IPS DF 4.7 (cell line): Measurements from ENCODE around the gene ABCC6.
"Not testable (repeated sequence)": the region's sequence is repeated elsewhere in the genome, so short reads cannot be mapped to it uniquely, and the experiment has no call there.

Experiments
- DNase-seq: peaks from one replicate; pipeline ENCODE4 v3.0.0-alpha.2; 2013; ENCODE audit warnings: low spot score; ENCODE audit errors: extremely low read depth

The ABCC6 gene

GRCh38 chr16:16116841-16117240, 106.5 kb downstream of the ABCC6 start:
- no peak for DNase-seq

DNA sequence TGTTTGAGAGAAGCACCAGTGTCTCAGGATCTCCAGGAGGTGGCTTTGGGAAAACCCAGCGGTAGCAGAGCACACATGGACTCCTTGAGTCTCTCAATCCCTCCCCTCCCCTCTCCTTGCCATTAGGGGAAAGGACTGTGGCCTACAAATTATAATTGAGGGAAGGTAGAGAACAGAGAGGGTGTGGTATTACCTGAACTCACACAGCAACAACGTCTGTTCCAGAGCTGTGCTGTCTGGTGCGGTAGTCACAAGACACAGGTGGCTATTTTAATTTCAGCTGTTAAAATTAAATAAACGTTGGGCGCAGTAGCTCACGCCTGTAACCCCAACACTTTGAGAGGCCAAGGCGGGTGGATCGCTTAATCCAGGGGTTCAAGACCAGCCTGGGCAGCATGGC, 110.2 kb downstream of the ABCC6 start:
- no peak for DNase-seq

DNA sequence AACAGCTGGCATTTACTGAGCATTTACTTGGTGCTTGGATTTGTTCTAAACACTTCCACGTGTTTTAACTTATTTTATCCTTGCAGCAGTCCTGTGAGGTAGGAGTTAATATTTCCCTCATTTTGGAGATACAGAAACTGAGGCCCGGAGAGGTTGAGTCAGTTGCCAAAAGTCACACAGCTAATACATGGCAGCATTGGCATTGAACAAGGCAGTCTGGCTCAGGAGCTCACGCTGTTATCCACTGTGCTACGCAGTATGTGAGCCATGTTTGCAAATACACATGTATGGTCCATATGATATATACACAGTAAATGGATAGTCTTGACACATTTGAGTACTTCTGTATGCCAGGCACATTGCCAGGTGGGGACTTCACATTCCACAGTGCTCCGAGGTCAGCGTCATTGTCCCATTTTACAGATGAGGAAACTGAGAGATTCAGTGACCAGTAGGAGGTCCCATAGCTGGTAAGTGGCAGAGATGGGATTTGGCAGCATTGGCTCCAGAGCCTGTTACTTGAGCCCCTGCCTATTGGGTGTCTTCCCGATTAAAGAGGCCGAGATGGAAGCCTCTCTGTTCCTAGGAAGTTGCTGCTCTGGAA, 110.7 kb downstream of the ABCC6 start:
- no peak for DNase-seq

- DNase-seq = no peak
These were observed 111.7 kb downstream of the ABCC6 start for GRCh38 chr16:16111639-16112038.

- no peak for DNase-seq
These were observed 113.2 kb downstream of the ABCC6 start for GRCh38 chr16:16110111-16110490.

DNA sequence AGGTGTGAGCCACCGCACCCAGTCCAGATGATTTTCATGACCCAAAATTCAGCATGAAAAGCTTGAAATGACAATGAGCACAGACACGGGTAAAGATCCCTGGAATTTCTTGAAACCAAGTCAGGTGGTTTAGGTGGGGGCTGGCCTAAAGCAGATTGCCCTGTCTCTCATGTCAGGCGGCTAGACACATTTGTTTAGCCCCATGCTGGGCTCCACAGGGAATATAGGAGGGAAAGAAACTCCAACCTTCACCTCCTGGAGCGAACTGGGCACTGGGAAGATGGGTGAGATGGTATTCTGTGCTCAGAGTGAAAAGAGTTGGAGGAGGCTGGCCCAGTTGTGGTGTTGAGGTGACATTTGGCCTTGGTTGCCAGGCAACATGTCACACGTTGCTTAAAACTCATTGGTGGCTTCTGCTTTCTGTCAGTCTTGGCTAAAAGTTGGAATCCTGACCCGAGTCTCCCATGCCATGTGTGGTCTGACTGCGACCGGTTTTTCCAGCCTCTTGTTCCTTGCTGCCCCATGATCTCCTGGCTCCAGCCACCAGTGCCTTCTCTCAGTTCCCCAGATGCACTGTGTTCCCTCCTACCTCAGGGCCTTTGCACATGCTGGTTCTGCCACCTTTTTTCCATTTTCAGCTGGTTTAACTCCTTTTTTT, 113.7 kb downstream of the ABCC6 start:
- DNase-seq = no peak

DNA sequence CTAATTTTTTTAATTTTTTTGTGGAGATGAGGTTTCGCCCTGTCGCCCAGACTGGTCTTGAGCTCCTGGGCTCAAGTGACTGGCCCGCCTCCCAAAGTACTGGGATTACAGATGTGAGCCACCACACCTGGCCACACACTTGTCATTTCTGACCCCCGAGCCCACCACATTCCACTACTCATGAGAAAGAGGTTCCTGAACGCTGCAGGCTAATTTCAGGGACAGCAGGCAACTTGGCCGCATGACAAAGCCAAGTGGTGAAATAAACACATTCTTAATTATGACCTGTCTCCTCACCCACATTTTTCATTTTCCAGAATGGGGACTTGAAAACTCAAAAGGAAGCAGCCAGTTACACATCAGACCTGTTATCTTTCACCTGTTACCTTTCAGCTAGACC, 114.5 kb downstream of the ABCC6 start:
- DNase-seq = no peak

- DNase-seq = no peak
These were observed 115.5 kb downstream of the ABCC6 start for GRCh38 chr16:16107839-16108238.

GRCh38 chr16:16106466-16106865, 116.8 kb downstream of the ABCC6 start:
- DNase-seq = no peak

GRCh38 chr16:16105646-16106045, 117.6 kb downstream of the ABCC6 start:
- DNase-seq = no peak

DNA sequence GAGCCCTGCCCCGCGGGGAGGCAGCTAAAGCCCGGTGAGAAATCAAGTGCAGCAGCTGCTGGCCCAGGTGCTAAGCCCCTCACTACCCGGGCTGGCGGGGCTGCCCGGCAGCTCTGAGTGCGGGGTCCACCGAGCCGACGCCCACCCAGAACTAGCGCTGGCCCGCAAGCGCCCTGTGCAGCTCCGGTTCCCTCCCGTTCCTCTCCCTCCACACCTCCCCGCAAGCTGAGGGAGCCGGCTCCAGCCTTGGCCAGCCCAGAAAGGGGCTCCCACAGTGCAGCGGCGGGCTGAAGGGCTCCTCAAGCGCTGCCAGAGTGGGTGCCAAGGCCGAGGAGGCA, 118.5 kb downstream of the ABCC6 start:
- not testable (repeated sequence) for DNase-seq

- DNase-seq = not testable (repeated sequence)
These were observed 119.0 kb downstream of the ABCC6 start for GRCh38 chr16:16104132-16104803.

GRCh38 chr16:16102738-16103137, 120.6 kb downstream of the ABCC6 start:
- no peak for DNase-seq

- DNase-seq = no peak
These were observed 121.7 kb downstream of the ABCC6 start for GRCh38 chr16:16101585-16101984.

- DNase-seq = no peak
These were observed 122.7 kb downstream of the ABCC6 start for GRCh38 chr16:16100631-16101030.

DNA sequence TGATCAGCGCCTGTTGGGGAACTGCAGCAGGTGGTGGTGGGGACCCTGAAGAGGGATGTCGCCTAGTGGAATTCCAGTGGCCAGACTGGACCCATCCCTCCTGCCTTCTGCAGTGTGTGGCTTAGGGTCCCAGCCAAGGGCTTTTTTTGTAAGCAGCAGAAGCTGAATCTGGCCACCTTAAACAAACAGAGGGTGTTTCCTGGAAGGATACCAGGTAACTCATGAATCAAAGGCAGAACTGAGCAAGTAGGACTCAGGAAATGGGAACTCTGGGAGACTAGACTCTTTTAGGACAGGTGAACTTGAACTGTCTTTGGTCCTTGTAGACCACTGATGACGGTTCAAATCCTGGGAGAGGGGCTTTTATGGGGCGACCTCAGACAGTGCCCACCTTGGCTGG, 124.0 kb downstream of the ABCC6 start:
- no peak for DNase-seq
